Aortic smooth muscle cell (primary cell): ENCODE measurements around the gene KIF9. TPM values are rescaled to one million over a fixed set of nuclear protein-coding genes. Genes with fewer than 3 reads are reported as not detected.

Experiments
- total RNA-seq: library from RNA; depleted of rRNA; stranded (reverse); fragments of >200 nt; gene quantifications from 2 replicates; pipeline ENCODE4 v1.2.3, GENCODE V29; 2014

KIF9 gene, protein sequence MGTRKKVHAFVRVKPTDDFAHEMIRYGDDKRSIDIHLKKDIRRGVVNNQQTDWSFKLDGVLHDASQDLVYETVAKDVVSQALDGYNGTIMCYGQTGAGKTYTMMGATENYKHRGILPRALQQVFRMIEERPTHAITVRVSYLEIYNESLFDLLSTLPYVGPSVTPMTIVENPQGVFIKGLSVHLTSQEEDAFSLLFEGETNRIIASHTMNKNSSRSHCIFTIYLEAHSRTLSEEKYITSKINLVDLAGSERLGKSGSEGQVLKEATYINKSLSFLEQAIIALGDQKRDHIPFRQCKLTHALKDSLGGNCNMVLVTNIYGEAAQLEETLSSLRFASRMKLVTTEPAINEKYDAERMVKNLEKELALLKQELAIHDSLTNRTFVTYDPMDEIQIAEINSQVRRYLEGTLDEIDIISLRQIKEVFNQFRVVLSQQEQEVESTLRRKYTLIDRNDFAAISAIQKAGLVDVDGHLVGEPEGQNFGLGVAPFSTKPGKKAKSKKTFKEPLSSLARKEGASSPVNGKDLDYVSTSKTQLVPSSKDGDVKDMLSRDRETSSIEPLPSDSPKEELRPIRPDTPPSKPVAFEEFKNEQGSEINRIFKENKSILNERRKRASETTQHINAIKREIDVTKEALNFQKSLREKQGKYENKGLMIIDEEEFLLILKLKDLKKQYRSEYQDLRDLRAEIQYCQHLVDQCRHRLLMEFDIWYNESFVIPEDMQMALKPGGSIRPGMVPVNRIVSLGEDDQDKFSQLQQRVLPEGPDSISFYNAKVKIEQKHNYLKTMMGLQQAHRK
- 5.5 and 6.5 TPM in 2 replicates for total RNA-seq

DNA sequence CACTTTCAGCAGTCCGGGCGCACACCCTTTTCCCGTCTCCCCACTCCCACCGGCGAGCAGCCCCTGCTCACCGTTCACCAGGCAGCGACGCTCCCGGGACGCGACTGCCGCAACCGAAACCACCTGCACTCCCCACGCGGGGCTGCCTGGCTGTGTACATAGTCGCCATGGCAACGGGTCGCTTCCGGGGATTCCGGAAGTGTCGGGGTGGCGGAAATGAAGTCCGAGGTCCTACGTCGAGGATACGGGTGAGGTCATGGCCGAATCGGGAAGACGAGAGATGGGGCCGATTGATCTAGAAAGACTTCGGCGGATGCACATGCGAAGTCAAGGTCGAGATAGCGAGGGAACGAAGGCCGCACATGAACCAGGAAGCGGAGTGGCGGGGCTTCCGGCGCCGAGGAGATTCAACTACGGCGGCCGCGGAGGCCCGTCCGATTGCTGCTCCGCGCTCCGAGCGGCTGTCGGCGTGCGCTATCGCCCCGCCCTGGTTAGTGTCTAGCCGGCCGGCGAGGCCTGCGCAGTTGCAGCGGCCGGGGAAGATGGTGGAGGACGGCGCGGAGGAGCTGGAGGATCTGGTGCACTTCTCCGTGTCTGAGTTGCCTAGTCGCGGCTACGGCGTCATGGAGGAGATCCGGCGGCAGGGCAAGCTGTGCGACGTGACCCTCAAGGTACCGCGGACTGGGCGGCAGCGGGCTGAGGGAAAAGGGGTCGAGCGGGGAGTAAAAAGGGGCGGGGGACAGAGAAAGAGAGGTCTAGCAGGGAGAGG is at the start of gene KIF9, which contains the start of gene KLHL18:
KIF9 (minus strand) TSS at position 376 of the 769 bp plus-strand sequence. CDS start 5,425 bp downstream, outside the sequence.
KLHL18 (plus strand) TSS at position 521 of the 769 bp plus-strand sequence; CDS start at position 543, 22 bp downstream.

Other genes with a start within 250 kb of the KIF9 start
- gene SETD2, start 118.7 kb downstream of the KIF9 start, total RNA-seq = 24.6 and 33.8 TPM in 2 replicates
- gene KLHL18, start 145 bp upstream of the KIF9 start, total RNA-seq = 13.5 and 18.1 TPM in 2 replicates
- gene PTPN23, start 98.2 kb upstream of the KIF9 start, total RNA-seq = 15.6 and 18.7 TPM in 2 replicates
- gene SCAP, start 193.1 kb upstream of the KIF9 start, total RNA-seq = 52.2 and 52.3 TPM in 2 replicates
- gene ELP6, start 230.9 kb upstream of the KIF9 start, total RNA-seq = 31.5 and 39.8 TPM in 2 replicates